H1 (cell line): ENCODE data around the gene SERINC5. TPM values are rescaled to one million over a fixed set of nuclear protein-coding genes. Genes with fewer than 3 reads are reported as not detected.

ENCODE experiments used
- CTCF ChIA-PET: fragments of 300-600 bp; sonication (Branson Sonifier 250); formaldehyde crosslinking; loops from one replicate; lab custom pipeline; 2021; ENCODE audit not compliant: partially characterized antibody; lab: Charles Lee
- POLR2A ChIA-PET: fragments of 300-600 bp; sonication (Branson Sonifier 250); formaldehyde crosslinking; loops from one replicate; lab custom pipeline; 2021; ENCODE audit warnings: inconsistent platforms; ENCODE audit not compliant: partially characterized antibody; lab: Charles Lee
- DNase-seq, 2 experiments: peaks; one replicate each; pipeline versions ENCODE4 v3.0.0 to v3.0.0-alpha.2; 2010 to 2022; ENCODE audit warnings: low spot score in 2 of 2, low read depth in 1 of 2, mixed read lengths in 1 of 2
- FAIRE-seq: peaks from 2 replicates; lab custom pipeline; 2011; peaks lifted over from hg19 to GRCh38; lab: Jason Lieb, UNC
- H2AFZ ChIP-seq: 2 replicates; pipeline ENCODE4 v1.8.1; 2012; ENCODE audit warnings: low read length, inconsistent platforms
- H2AK5ac ChIP-seq: 2 replicates; pipeline ENCODE4 v1.6.1; 2013; ENCODE audit warnings: low read depth, low read length
- H2BK120ac ChIP-seq: replicated peaks from 2 replicates; pipeline ENCODE3; 2013; ENCODE audit warnings: low read depth, low read length, inconsistent platforms
- H2BK12ac ChIP-seq: 2 replicates; pipeline ENCODE4 v1.6.1; 2013; ENCODE audit warnings: low read depth, low read length
- H2BK15ac ChIP-seq: 2 replicates; pipeline ENCODE4 v1.6.1; 2013; ENCODE audit warnings: low read length
- H2BK20ac ChIP-seq: 2 replicates; pipeline ENCODE4 v1.6.1; 2013; ENCODE audit warnings: low read length
- H2BK5ac ChIP-seq: 2 replicates; pipeline ENCODE4 v1.6.1; 2013; ENCODE audit warnings: low read depth, low read length
- H3K14ac ChIP-seq: 2 replicates; pipeline ENCODE4 v1.6.1; 2013; ENCODE audit warnings: inconsistent platforms; ENCODE audit not compliant: insufficient read length
- H3K18ac ChIP-seq: 2 replicates; pipeline ENCODE4 v1.6.1; 2013; ENCODE audit warnings: low read length; ENCODE audit errors: extremely low read depth
- H3K23ac ChIP-seq: 2 replicates; pipeline ENCODE4 v1.6.1; 2013; ENCODE audit warnings: inconsistent platforms; ENCODE audit not compliant: insufficient read length
- H3K23me2 ChIP-seq: 2 replicates; pipeline ENCODE4 v1.6.1; 2013; ENCODE audit warnings: low read depth, low read length
- H3K27ac ChIP-seq: 2 replicates; pipeline ENCODE4 v1.6.1; 2011; ENCODE audit warnings: low read depth, low read length, inconsistent platforms
- H3K27me3 ChIP-seq, 4 experiments: replicated peaks in 1 of 4; 1 replicate in 1 of 4; 2 replicates in 3 of 4; pipeline versions ENCODE4 v1.6.1 to v1.8.1; 2011 to 2013; ENCODE audit warnings: low read length in 3 of 4, mild to moderate bottlenecking in 3 of 4, inconsistent platforms in 2 of 4, mixed read lengths in 2 of 4, moderate library complexity in 1 of 4; ENCODE audit not compliant: control insufficient read depth in 3 of 4, insufficient read depth in 3 of 4; ENCODE audit errors: extremely low read depth in 1 of 4
- H3K36me3 ChIP-seq, 4 experiments: 2 replicates each; pipeline versions ENCODE4 v1.6.1 to v1.8.1; 2011 to 2013; ENCODE audit warnings: mild to moderate bottlenecking in 4 of 4, low read length in 3 of 4, moderate library complexity in 2 of 4, control low read depth in 1 of 4, inconsistent platforms in 1 of 4; ENCODE audit not compliant: insufficient read depth in 4 of 4, control insufficient read depth in 2 of 4
- H3K4ac ChIP-seq: replicated peaks from 2 replicates; pipeline ENCODE3; 2013; ENCODE audit warnings: low read length, low read depth, mixed read lengths, inconsistent platforms; ENCODE audit not compliant: insufficient read length
- H3K4me1 ChIP-seq, 4 experiments: replicated peaks in 1 of 4; 1 replicate in 1 of 4; 2 replicates in 3 of 4; pipeline versions ENCODE4 v1.6.1 to v1.8.1; 2011 to 2013; ENCODE audit warnings: low read length in 3 of 4, inconsistent platforms in 2 of 4, mixed read lengths in 1 of 4; ENCODE audit not compliant: insufficient read depth in 4 of 4, control insufficient read depth in 3 of 4
- H3K4me2 ChIP-seq, 2 experiments: 2 replicates each; pipeline versions ENCODE4 v1.6.1 to v1.8.1; 2011 to 2013; ENCODE audit warnings: low read depth in 2 of 2, low read length in 2 of 2, control low read depth in 1 of 2, inconsistent platforms in 1 of 2, mild to moderate bottlenecking in 1 of 2; ENCODE audit not compliant: insufficient read depth in 1 of 2
- H3K4me3 ChIP-seq, 4 experiments: fragments of 200-600, 300-600 bp in 1 of 4; sonication (generic), shearing (Covaris generic), sonication (Bioruptor Twin) in 1 of 4; 2 replicates each; pipeline versions ENCODE4 v1.5.1 to v1.8.1; 2011 to 2016; ENCODE audit warnings: low read length in 4 of 4, low read depth in 3 of 4, control low read depth in 2 of 4, inconsistent platforms in 2 of 4, mild to moderate bottlenecking in 2 of 4, mixed read lengths in 1 of 4, moderate library complexity in 1 of 4; ENCODE audit not compliant: insufficient read depth in 2 of 4; ENCODE audit errors: extremely low read depth in 1 of 4
- H3K56ac ChIP-seq: replicated peaks from 2 replicates; pipeline ENCODE3; 2013; ENCODE audit warnings: low read depth, mild to moderate bottlenecking, mixed read lengths, low read length, inconsistent platforms; ENCODE audit not compliant: insufficient read length
- H3K79me1 ChIP-seq: 2 replicates; pipeline ENCODE4 v1.6.1; 2013; ENCODE audit warnings: low read depth, low read length, control low read depth
- H3K79me2 ChIP-seq, 2 experiments: 2 replicates each; pipeline versions ENCODE4 v1.6.1 to v1.8.1; 2012 to 2013; ENCODE audit warnings: low read length in 2 of 2, mild to moderate bottlenecking in 2 of 2, inconsistent platforms in 1 of 2; ENCODE audit not compliant: insufficient read depth in 2 of 2, control insufficient read depth in 1 of 2
- H3K9ac ChIP-seq, 4 experiments: replicated peaks in 1 of 4; 1 replicate in 1 of 4; 2 replicates in 3 of 4; pipeline versions ENCODE4 v1.6.1 to v1.8.1; 2011 to 2013; ENCODE audit warnings: low read depth in 3 of 4, low read length in 3 of 4, control low read depth in 2 of 4, mild to moderate bottlenecking in 2 of 4, moderate library complexity in 2 of 4, inconsistent platforms in 1 of 4; ENCODE audit errors: extremely low read depth in 1 of 4
- H3K9me3 ChIP-seq, 2 experiments: 2 replicates each; pipeline versions ENCODE4 v1.6.1 to v1.8.1; 2012 to 2013; ENCODE audit warnings: mild to moderate bottlenecking in 2 of 2, moderate library complexity in 2 of 2, control low read depth in 1 of 2, inconsistent platforms in 1 of 2, low read depth in 1 of 2, low read length in 1 of 2, mixed read lengths in 1 of 2; ENCODE audit not compliant: insufficient read depth in 2 of 2
- H4K20me1 ChIP-seq, 2 experiments: replicated peaks in 1 of 2; 2 replicates each; pipeline versions ENCODE3 to v1.8.1; 2011 to 2013; ENCODE audit warnings: inconsistent platforms in 2 of 2, low read length in 2 of 2, mild to moderate bottlenecking in 1 of 2; ENCODE audit not compliant: insufficient read depth in 2 of 2, control insufficient read depth in 1 of 2
- H4K5ac ChIP-seq: 2 replicates; pipeline ENCODE4 v1.6.1; 2013; ENCODE audit warnings: low read length, low read depth, mixed read lengths, inconsistent platforms; ENCODE audit not compliant: insufficient read length
- H4K8ac ChIP-seq: 2 replicates; pipeline ENCODE4 v1.8.0; 2013; ENCODE audit warnings: mild to moderate bottlenecking, moderate library complexity, low read length, inconsistent platforms; ENCODE audit not compliant: insufficient read depth; ENCODE audit errors: extremely low read depth
- H4K91ac ChIP-seq: replicated peaks from 2 replicates; pipeline ENCODE3; 2013; ENCODE audit warnings: low read length, mixed read lengths, inconsistent platforms; ENCODE audit not compliant: insufficient read length
- ATF3 ChIP-seq: IDR thresholded peaks from 2 replicates; pipeline ENCODE4 v1.6.1; 2011; ENCODE audit warnings: low read depth, mild to moderate bottlenecking, low read length; ENCODE audit not compliant: insufficient read depth
- EGR1 ChIP-seq: IDR thresholded peaks from 2 replicates; pipeline ENCODE4 v1.6.1; 2011; ENCODE audit warnings: low read depth, low read length, borderline replicate concordance
- FOSL1 ChIP-seq: IDR thresholded peaks from 2 replicates; pipeline ENCODE4 v1.6.1; 2011; ENCODE audit warnings: mild to moderate bottlenecking, low read depth, low read length, moderate library complexity; ENCODE audit not compliant: insufficient read depth
- MAX ChIP-seq: IDR thresholded peaks from 2 replicates; pipeline ENCODE4 v1.6.1; 2012; ENCODE audit warnings: inconsistent platforms
- NANOG ChIP-seq: IDR thresholded peaks from 2 replicates; pipeline ENCODE4 v1.6.1; 2011; ENCODE audit warnings: low read length, low read depth, mild to moderate bottlenecking, inconsistent platforms; ENCODE audit not compliant: insufficient read depth, poor library complexity, severe bottlenecking
- POU5F1 ChIP-seq: IDR thresholded peaks from 2 replicates; pipeline ENCODE4 v1.6.1; 2011; ENCODE audit warnings: low read depth, mild to moderate bottlenecking, low read length, moderate library complexity
- RFX5 ChIP-seq: IDR thresholded peaks from 2 replicates; pipeline ENCODE4 v1.6.1; 2011; ENCODE audit warnings: low read depth, low read length, improper control_type of control experiment, borderline replicate concordance
- RNF2 ChIP-seq: fragments of 200-900, 300-1000 bp; sonication (generic); IDR thresholded peaks from 2 replicates; pipeline ENCODE4 v1.7.1; 2016; ENCODE audit warnings: borderline replicate concordance, low read depth, mild to moderate bottlenecking, antibody characterized with exemption, low read length; ENCODE audit not compliant: poor library complexity, severe bottlenecking; ENCODE audit errors: missing control alignments
- SAP30 ChIP-seq: fragments of 300-600 bp; sonication (generic); IDR thresholded peaks from 2 replicates; pipeline ENCODE4 v1.7.1; 2012; ENCODE audit warnings: low read length, moderate library complexity, mild to moderate bottlenecking, inconsistent platforms; ENCODE audit not compliant: insufficient read depth, insufficient replicate concordance
- SP2 ChIP-seq: IDR thresholded peaks from 2 replicates; pipeline ENCODE4 v1.6.1; 2012; ENCODE audit warnings: mild to moderate bottlenecking, low read length, inconsistent platforms
- SRF ChIP-seq: IDR thresholded peaks from 2 replicates; pipeline ENCODE4 v1.6.1; 2011; ENCODE audit warnings: mild to moderate bottlenecking, low read depth, low read length, moderate library complexity
- WGBS, 2 experiments: shearing (Covaris generic) in 1 of 2; methylation state at CpG; one replicate each; pipeline versions ENCODE4 v1.1.6 to v1.1.7; 2013 to 2015; ENCODE audit warnings: low lambda C conversion rate in 2 of 2, mixed read lengths in 2 of 2, inconsistent platforms in 1 of 2, low coverage in 1 of 2, missing lambda C conversion rate in 1 of 2; ENCODE audit not compliant: insufficient replicate concordance in 2 of 2, insufficient coverage in 1 of 2, insufficient read length in 1 of 2; ENCODE audit errors: extremely low coverage in 1 of 2, missing lambda C conversion rate in 1 of 2; 5-methylcytosine and 5-hydroxymethylcytosine counted together
- polyA plus RNA-seq, 7 experiments: library from polyadenylated mRNA; depleted of rRNA in 3 of 7; stranded (reverse) in 5 of 7; unstranded in 2 of 7; fragments of >200 nt in 5 of 7; fragments of 200-250 nt in 2 of 7; gene quantifications; 1 replicate in 5 of 7; 2 replicates in 1 of 7; 4 replicates in 1 of 7; pipeline versions ENCODE4 v1.2.1 to v1.2.3, GENCODE V29; 2011 to 2013; ENCODE audit warnings: missing spikeins in 2 of 7, mixed read lengths in 2 of 7
- total RNA-seq: library from RNA; stranded (reverse); fragmentation: NEBNext Ultra II Directional; extraction: Animal tissue kit (Norgen Biotek cat#: 25700); gene quantifications from 2 replicates; pipeline ENCODE4 v1.2.1, GENCODE V29; 2021

The SERINC5 gene
- total and polyA plus RNA-seq, 2 of the 8 experiments (the other 6 are each of a cell fraction or from before 2014, with no cell fraction given) = 32.2 to 149 TPM

- Histone ChIP-seq H3K79me1 (peaks cover 3% of the 10 kb centered on the region; the same call in 1 of the 2 replicates), H2BK120ac (no peak overlapping the region), H3K27ac (no peak overlapping the region), H2BK12ac (no peak overlapping the region), H3K14ac (no peak overlapping the region), H4K8ac (no peak overlapping the region), H3K4me1 (peaks cover 0 to 5% (median under 1%) of the 10 kb centered on the region in 4 experiments; a peak in 3 of 7 replicates), H3K79me2 (no peaks in the 10 kb centered on the region), H3K23ac (no peak overlapping the region), H2BK20ac (no peak overlapping the region), H3K27me3 (no peaks in the 10 kb centered on the region), H3K56ac (no peak overlapping the region), H3K9me3 (no peaks in the 10 kb centered on the region), H2BK15ac (no peak overlapping the region), H2AK5ac (no peak overlapping the region), H4K20me1 (no peaks in the 10 kb centered on the region), H4K91ac (no peak overlapping the region), H3K18ac (no peak overlapping the region), H3K4me3 (no peak overlapping the region), H3K4ac (no peak overlapping the region), H3K9ac (no peak overlapping the region), H4K5ac (no peak overlapping the region), H2BK5ac (no peak overlapping the region), H3K4me2 (no peak overlapping the region), H3K23me2 (no peaks in the 10 kb centered on the region), H3K36me3 (peaks cover 11 to 71% (median 35%) of the 10 kb centered on the region in 4 experiments), H2AFZ (no peak overlapping the region)
- POLR2A ChIA-PET = interaction anchor here (0.6 to 1.2 kb wide), 4 partner anchors 9 to 50 kb away, joined by 3 to 4 read pairs (median 4); no protein-coding TSS in a partner anchor
- WGBS, 2 experiments = 92% methylated on average over 8 of the region's 8 CpGs; no CpG with 5 or more reads in 1 of the 2 experiments
- DNase-seq (no peak), FAIRE-seq (no peak)
- CTCF ChIA-PET = interaction anchor here (1.9 kb wide), 1 partner anchor 77 kb away, joined by 5 read pairs; no protein-coding TSS in a partner anchor
- TF ChIP-seq SRF = no peak
- no peak for TF ChIP-seq ATF3
- TF ChIP-seq SAP30 = no peak
- TF ChIP-seq RFX5 = no peak
- TF ChIP-seq NANOG = no peak
- TF ChIP-seq MAX = no peak
- TF ChIP-seq POU5F1 = no peak
- TF ChIP-seq RNF2 = no peak
- TF ChIP-seq SP2 = no peak
- TF ChIP-seq FOSL1 = no peak
- no peak for TF ChIP-seq EGR1
These were observed 87.3 kb downstream of the SERINC5 start for GRCh38 chr5:80168388-80169028.
